Spleen (tissue), 7 donors: ENCODE results near the gene IL12RB2.

ENCODE experiments used
- CTCF ChIP-seq, 11 experiments: fragments of 200-600 bp in 7 of 11; fragments of 450-650 bp in 4 of 11; sonication (generic) in 4 of 11; IDR thresholded peaks in 8 of 11; conservative IDR thresholded peaks in 3 of 11; 1 replicate in 7 of 11; 2 replicates in 4 of 11; pipeline versions ENCODE4 v1.4.0 to v1.8.0; 2016 to 2021; ENCODE audit warnings: antibody characterized with exemption in 11 of 11, inconsistent platforms in 4 of 11, mild to moderate bottlenecking in 1 of 11
- POLR2A ChIP-seq, 3 donors: fragments of 450-650 bp; IDR thresholded peaks; one replicate each; pipeline ENCODE4 v1.5.1; 2017; ENCODE audit warnings: antibody characterized with exemption in 3 of 3, mild to moderate bottlenecking in 1 of 3
- POLR2AphosphoS5 ChIP-seq, 3 donors: sonication (generic); formaldehyde crosslinking; IDR thresholded peaks; one replicate each; pipeline ENCODE4 v1.5.1; 2017; ENCODE audit warnings: antibody characterized with exemption in 3 of 3
- donor health status: DM: no; HTN: no; CAD: no; lungs with moderate emphysema.
- donor health status: DM: no; HTN: no; CAD: no.
- donor health status: DM: no; HTN: no; CAD: no.

- no peak for TF ChIP-seq POLR2AphosphoS5 (IDR thresholded peaks at IDR 0.05)
- TF ChIP-seq CTCF (IDR thresholded peaks at IDR 0.05 in 8 of 11, conservative IDR thresholded peaks at IDR 0.05 in 3 of 11) = no peak
- no peak for TF ChIP-seq POLR2A (IDR thresholded peaks at IDR 0.05)
Measured at GRCh38 chr1:67399199-67399993, 91.7 kb downstream of the IL12RB2 start.
